DOHH2 (cell line): ENCODE measurements around the gene PAQR6.

Experiments
- CTCF ChIP-seq: fragments of 200-600 bp; sonication (generic); IDR thresholded peaks from one replicate; pipeline ENCODE4 v1.5.1; 2014; ENCODE audit warnings: antibody characterized with exemption, mild to moderate bottlenecking, low read depth, low read length; ENCODE audit not compliant: poor library complexity, severe bottlenecking
- EZH2phosphoT487 ChIP-seq: fragments of 200-600 bp; sonication (generic); IDR thresholded peaks from 2 replicates; pipeline ENCODE4 v1.6.1; 2017; ENCODE audit warnings: borderline replicate concordance, mild to moderate bottlenecking, antibody characterized with exemption, low read length, moderate library complexity, mixed read lengths

DNA sequence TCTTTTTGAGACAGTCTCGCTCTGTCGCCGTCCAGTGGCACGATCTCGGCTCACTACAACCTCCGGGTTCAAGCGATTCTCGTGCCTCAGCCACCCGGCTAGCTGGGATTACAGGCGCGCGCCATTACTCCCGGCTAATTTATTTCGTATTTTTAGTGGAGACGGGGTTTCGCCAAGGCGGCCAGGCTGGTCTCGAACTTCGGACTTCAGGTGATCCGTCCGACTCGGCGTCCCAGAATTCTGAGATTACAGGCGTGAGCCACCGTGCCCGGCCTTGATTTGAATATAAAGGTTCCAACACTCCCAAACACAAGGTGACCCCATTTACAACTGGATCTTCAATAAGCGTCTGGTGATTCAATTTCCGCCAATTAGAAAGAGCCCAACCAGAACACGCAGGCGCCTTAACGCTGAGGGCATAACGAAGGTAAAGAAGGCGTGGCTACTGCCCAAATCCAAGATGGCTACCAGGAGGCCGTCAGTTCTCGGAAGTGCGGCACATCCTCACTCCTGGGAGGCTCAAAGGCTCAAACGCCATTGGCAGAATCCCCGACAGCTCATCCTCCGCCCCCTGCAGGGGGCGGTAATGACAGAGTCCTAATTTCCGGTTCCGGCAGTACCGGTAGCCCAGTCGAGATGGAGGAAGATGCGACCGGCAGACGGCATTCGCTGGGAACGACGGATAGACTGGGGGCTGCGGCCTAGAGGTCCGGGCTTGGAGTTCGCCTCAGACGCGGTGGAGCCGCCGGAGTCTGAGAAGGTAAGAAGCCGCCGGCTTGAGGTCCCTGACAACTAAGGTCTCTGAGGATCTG lies 54.2 kb downstream of the PAQR6 start, which contains the start of gene SLC25A44:
- TF ChIP-seq CTCF (peak; percentile 42), EZH2phosphoT487 (no peak)
